Left lung (tissue), 10 donors: Measurements from ENCODE around the gene CADM2. TPM values are rescaled to one million over a fixed set of nuclear protein-coding genes. Genes with fewer than 3 reads are reported as not detected.

Source experiments
- ATAC-seq: fragments of 200-7000 bp; cut with Tn5 transposase; one replicate; pipeline ENCODE4 v1.9.1; 2020; ENCODE audit warnings: moderate library complexity
- DNase-seq, 4 donors: peaks; one replicate each; pipeline ENCODE4 v3.0.0-alpha.2; 2013 to 2020
- H3K27ac ChIP-seq, 2 donors: fragments of 200-600 bp; sonication (generic) in 1 of 2; one replicate each; pipeline versions ENCODE4 v1.5.0 to v1.8.0; 2020 to 2021
- H3K27me3 ChIP-seq, 2 donors: fragments of 200-600 bp; sonication (generic) in 1 of 2; one replicate each; pipeline versions ENCODE4 v1.5.0 to v1.8.0; 2020 to 2021
- H3K36me3 ChIP-seq, 2 donors: fragments of 200-600 bp; sonication (generic) in 1 of 2; one replicate each; pipeline versions ENCODE4 v1.5.0 to v1.8.0; 2020 to 2021
- H3K4me1 ChIP-seq, 2 donors: fragments of 200-600 bp; one replicate each; pipeline ENCODE4 v1.8.0; 2021
- H3K4me3 ChIP-seq, 2 donors: fragments of 200-600 bp; sonication (generic) in 1 of 2; one replicate each; pipeline versions ENCODE4 v1.5.0 to v1.8.0; 2020 to 2021; ENCODE audit warnings: mild to moderate bottlenecking in 1 of 2
- H3K9me3 ChIP-seq, 2 donors: fragments of 200-600 bp; sonication (generic) in 1 of 2; one replicate each; pipeline versions ENCODE4 v1.5.0 to v1.8.0; 2020 to 2021
- CTCF ChIP-seq, 2 donors: fragments of 200-600 bp; sonication (generic) in 1 of 2; IDR thresholded peaks; one replicate each; pipeline versions ENCODE4 v1.5.0 to v1.8.0; 2021; ENCODE audit warnings: antibody characterized with exemption in 2 of 2
- intact Hi-C, 2 donors: fragments of 100-400 bp; cut with DNase I; formaldehyde crosslinking; loops; one replicate each; pipeline versions ENCODE4 v1.11.2 to v1.14.2; 2022
- polyA plus RNA-seq, 6 donors: library from polyadenylated mRNA; unstranded; fragments of 120-200 nt; gene quantifications; one replicate each; pipeline ENCODE4 v1.2.1, GENCODE V29; 2013; ENCODE audit not compliant: insufficient read length in 6 of 6
- total RNA-seq, 2 donors: library from RNA; stranded (reverse); fragmentation: NEBNext Ultra II Directional; extraction: Animal tissue kit (Norgen Biotek cat#: 25700); gene quantifications; one replicate each; pipeline ENCODE4 v1.2.1, GENCODE V29; 2021
- donor health status: DM: no; HTN: yes; CAD: no.
- donor health status: DM: no; HTN: no; CAD: no.

The CADM2 gene
- total and polyA plus RNA-seq, 8 donors, result 0.16 to 2.3 (median 0.74) TPM

- Histone ChIP-seq H3K9me3 (no peaks in the 10 kb centered on the region), H3K4me1 (no peaks in the 10 kb centered on the region), H3K27me3 (no peaks in the 10 kb centered on the region), H3K27ac (no peak overlapping the region), H3K4me3 (no peak overlapping the region), H3K36me3 (no peaks in the 10 kb centered on the region)
- ATAC-seq (no peak), DNase-seq (no peak)
- no peak for TF ChIP-seq CTCF (IDR thresholded peaks at IDR 0.05)
- intact Hi-C loops, result no loop called here
These were observed 827.0 kb downstream of the CADM2 start for GRCh38 chr3:85785766-85786165.

- Histone ChIP-seq H3K27ac (no peak overlapping the region), H3K4me3 (no peak overlapping the region), H3K27me3 (no peaks in the 10 kb centered on the region), H3K4me1 (no peaks in the 10 kb centered on the region), H3K36me3 (no peaks in the 10 kb centered on the region), H3K9me3 (no peaks in the 10 kb centered on the region)
- no peak for TF ChIP-seq CTCF (IDR thresholded peaks at IDR 0.05)
- DNase-seq, result peak in 1 of 4 donors; percentile 17
- ATAC-seq, result no peak
- intact Hi-C loops, result no loop called here
These were observed 831.7 kb downstream of the CADM2 start for GRCh38 chr3:85790445-85791030.

- no peak for DNase-seq
- H3K4me3 ChIP-seq, result no peak overlapping the region
- no peak for TF ChIP-seq CTCF (IDR thresholded peaks at IDR 0.05)
- no peak overlapping the region for H3K27ac ChIP-seq
- no peaks in the 10 kb centered on the region for H3K4me1 ChIP-seq
- H3K9me3 ChIP-seq, result peaks cover 0 to 2% of the 10 kb centered on the region in 2 donors
- ATAC-seq, result no peak
- intact Hi-C loops, result no loop called here
- no peaks in the 10 kb centered on the region for H3K27me3 ChIP-seq
- H3K36me3 ChIP-seq, result no peaks in the 10 kb centered on the region
These were observed 837.4 kb downstream of the CADM2 start for GRCh38 chr3:85796140-85796539.

- TF ChIP-seq CTCF (IDR thresholded peaks at IDR 0.05), result no peak
- Histone ChIP-seq H3K27ac (no peak overlapping the region), H3K36me3 (no peaks in the 10 kb centered on the region), H3K4me1 (no peaks in the 10 kb centered on the region), H3K27me3 (no peaks in the 10 kb centered on the region), H3K9me3 (peaks cover 0 to 2% of the 10 kb centered on the region in 2 donors), H3K4me3 (no peak overlapping the region)
- intact Hi-C loops, result no loop called here
- ATAC-seq (no peak), DNase-seq (no peak)
These were observed 841.9 kb downstream of the CADM2 start for GRCh38 chr3:85800676-85801075.

- no peaks in the 10 kb centered on the region for H3K27me3 ChIP-seq
- DNase-seq (peak in 1 of 4 donors; percentile 11), ATAC-seq (peak; percentile 69)
- no peaks in the 10 kb centered on the region for H3K4me1 ChIP-seq
- TF ChIP-seq CTCF (IDR thresholded peaks at IDR 0.05), result peak in 1 of 2 donors; percentile 12
- no peaks in the 10 kb centered on the region for H3K36me3 ChIP-seq
- H3K27ac ChIP-seq, result no peak overlapping the region
- H3K4me3 ChIP-seq, result no peak overlapping the region
- peaks cover 0 to 2% of the 10 kb centered on the region in 2 donors for H3K9me3 ChIP-seq
- intact Hi-C loops, result no loop called here
These were observed 843.2 kb downstream of the CADM2 start for GRCh38 chr3:85801955-85802354.
